Neuronal stem cell (in vitro differentiated cells): ENCODE data around the gene IMP4.

Source experiments
- DNase-seq: peaks from one replicate; pipeline ENCODE4 v3.0.0-alpha.2; 2013; ENCODE audit warnings: low spot score
- H2AFZ ChIP-seq: one replicate; pipeline ENCODE4 v1.6.1; 2013; ENCODE audit warnings: mild to moderate bottlenecking, low read length, inconsistent platforms
- H2AK5ac ChIP-seq: 2 replicates; pipeline ENCODE4 v1.6.1; 2013; ENCODE audit warnings: low read depth, mild to moderate bottlenecking, inconsistent platforms, low read length, moderate library complexity, mixed read lengths
- H2BK120ac ChIP-seq: 2 replicates; pipeline ENCODE4 v1.6.1; 2013; ENCODE audit warnings: low read depth, mild to moderate bottlenecking, inconsistent platforms, low read length, moderate library complexity, mixed read lengths
- H2BK12ac ChIP-seq: one replicate; pipeline ENCODE4 v1.6.1; 2013; ENCODE audit warnings: low read length, inconsistent platforms
- H2BK15ac ChIP-seq: 2 replicates; pipeline ENCODE4 v1.6.1; 2013; ENCODE audit warnings: mild to moderate bottlenecking, low read length, inconsistent platforms, mixed read lengths
- H2BK5ac ChIP-seq: one replicate; pipeline ENCODE4 v1.6.1; 2013; ENCODE audit warnings: inconsistent platforms, mild to moderate bottlenecking, low read length, moderate library complexity
- H3K14ac ChIP-seq: one replicate; pipeline ENCODE4 v1.6.1; 2013; ENCODE audit warnings: low read length, inconsistent platforms
- H3K18ac ChIP-seq: 2 replicates; pipeline ENCODE4 v1.6.1; 2013; ENCODE audit warnings: low read length, inconsistent platforms
- H3K23ac ChIP-seq: 2 replicates; pipeline ENCODE4 v1.6.1; 2013; ENCODE audit warnings: low read depth, mild to moderate bottlenecking, mixed read lengths, low read length, inconsistent platforms; ENCODE audit not compliant: poor library complexity
- H3K27ac ChIP-seq: replicated peaks from 3 replicates; pipeline ENCODE4 v1.5.1; 2013; ENCODE audit warnings: low read length, inconsistent platforms
- H3K27me3 ChIP-seq, 3 experiments: 2 replicates each; pipeline ENCODE4 v1.6.1; 2013; ENCODE audit warnings: low read length in 3 of 3, mild to moderate bottlenecking in 2 of 3, inconsistent platforms in 1 of 3, low read depth in 1 of 3, mixed read lengths in 1 of 3, moderate library complexity in 1 of 3; ENCODE audit not compliant: control insufficient read depth in 3 of 3, insufficient read depth in 3 of 3
- H3K36me3 ChIP-seq, 2 donors: replicated peaks in 1 of 2; 2 replicates each; pipeline ENCODE4 v1.6.1; 2013; ENCODE audit warnings: low read length in 2 of 2; ENCODE audit not compliant: control insufficient read depth in 2 of 2, insufficient read depth in 2 of 2
- H3K4ac ChIP-seq: 2 replicates; pipeline ENCODE4 v1.6.1; 2013; ENCODE audit warnings: inconsistent platforms, mild to moderate bottlenecking, low read length, moderate library complexity
- H3K4me1 ChIP-seq, 2 donors: 1 replicate in 1 of 2; 2 replicates in 1 of 2; pipeline ENCODE4 v1.6.1; 2013; ENCODE audit warnings: low read length in 2 of 2, low read depth in 1 of 2; ENCODE audit not compliant: control insufficient read depth in 2 of 2, insufficient read depth in 1 of 2
- H3K4me2 ChIP-seq: one replicate; pipeline ENCODE4 v1.6.1; 2013; ENCODE audit warnings: mild to moderate bottlenecking, low read length, inconsistent platforms; ENCODE audit not compliant: insufficient read depth, poor library complexity, severe bottlenecking
- H3K4me3 ChIP-seq, 2 donors: 2 replicates each; pipeline ENCODE4 v1.5.1; 2013; ENCODE audit warnings: low read length in 2 of 2, mild to moderate bottlenecking in 2 of 2, inconsistent platforms in 1 of 2, moderate library complexity in 1 of 2
- H3K79me1 ChIP-seq: one replicate; pipeline ENCODE4 v1.6.1; 2013; ENCODE audit warnings: low read depth, mild to moderate bottlenecking, inconsistent platforms, low read length, moderate library complexity
- H3K9ac ChIP-seq: one replicate; pipeline ENCODE4 v1.6.1; 2013; ENCODE audit warnings: mild to moderate bottlenecking, low read depth, low read length, inconsistent platforms; ENCODE audit not compliant: poor library complexity
- H3K9me3 ChIP-seq, 2 donors: replicated peaks in 1 of 2; 2 replicates each; pipeline versions ENCODE3 to v1.6.1; 2013; ENCODE audit warnings: low read length in 2 of 2, mild to moderate bottlenecking in 2 of 2, inconsistent platforms in 1 of 2, low read depth in 1 of 2, mixed read lengths in 1 of 2, moderate library complexity in 1 of 2; ENCODE audit not compliant: control insufficient read depth in 2 of 2, insufficient read depth in 1 of 2
- H4K8ac ChIP-seq: one replicate; pipeline ENCODE4 v1.6.1; 2013; ENCODE audit warnings: low read depth, mild to moderate bottlenecking, inconsistent platforms, low read length, moderate library complexity
- H4K91ac ChIP-seq: one replicate; pipeline ENCODE4 v1.6.1; 2013; ENCODE audit warnings: low read length, low read depth, mild to moderate bottlenecking, inconsistent platforms; ENCODE audit not compliant: poor library complexity
- WGBS, 2 donors: extraction: QIAGEN DNeasy Blood & Tissue Kit; methylation state at CpG; one replicate each; pipeline ENCODE4 v1.1.7; 2013; ENCODE audit warnings: missing lambda C conversion rate in 2 of 2, mixed read lengths in 1 of 2; ENCODE audit not compliant: insufficient read length in 2 of 2, insufficient replicate concordance in 1 of 2; ENCODE audit errors: extremely low coverage in 2 of 2; 5-methylcytosine and 5-hydroxymethylcytosine counted together

IMP4 gene

GRCh38 chr2:130302164-130302886, 40.4 kb upstream of the IMP4 start:
- no CpG with 5 or more reads among the region's 12 CpGs for WGBS, 2 donors
- Histone ChIP-seq H3K9me3 (peaks cover 0 to 3% of the 10 kb centered on the region in 2 donors), H3K18ac (peak overlapping the region; percentile 28), H4K8ac (peak overlapping the region; percentile 82), H2BK12ac (no peak overlapping the region), H3K14ac (no peak overlapping the region), H2BK15ac (no peak overlapping the region), H3K79me1 (no peaks in the 10 kb centered on the region), H3K4me1 (no peaks in the 10 kb centered on the region), H2BK120ac (no peak overlapping the region), H2AFZ (no peak overlapping the region), H4K91ac (no peak overlapping the region), H3K4me3 (no peak overlapping the region), H3K4ac (no peak overlapping the region), H3K27ac (no peak overlapping the region), H3K23ac (no peak overlapping the region), H3K4me2 (no peak overlapping the region), H3K27me3 (peaks cover 0 to 8% (median 0%) of the 10 kb centered on the region in 3 experiments), H3K9ac (peak overlapping the region; percentile 21), H3K36me3 (no peaks in the 10 kb centered on the region), H2AK5ac (peak overlapping the region; percentile 46), H2BK5ac (no peak overlapping the region)
- DNase-seq: no peak

GRCh38 chr2:130303169-130303568, 39.5 kb upstream of the IMP4 start:
- Histone ChIP-seq H3K27me3 (peaks cover 0 to 8% (median 0%) of the 10 kb centered on the region in 3 experiments), H3K4me2 (no peak overlapping the region), H2AFZ (no peak overlapping the region), H3K9me3 (peaks cover 0 to 3% of the 10 kb centered on the region in 2 donors), H4K91ac (no peak overlapping the region), H2BK12ac (no peak overlapping the region), H3K27ac (no peak overlapping the region), H3K9ac (no peak overlapping the region), H3K18ac (no peak overlapping the region), H2BK15ac (no peak overlapping the region), H3K4me1 (no peaks in the 10 kb centered on the region), H3K4ac (no peak overlapping the region), H3K79me1 (no peaks in the 10 kb centered on the region), H2BK120ac (no peak overlapping the region), H3K4me3 (no peak overlapping the region), H3K14ac (no peak overlapping the region), H3K23ac (no peak overlapping the region), H2BK5ac (no peak overlapping the region), H4K8ac (no peak overlapping the region), H3K36me3 (no peaks in the 10 kb centered on the region), H2AK5ac (no peak overlapping the region)
- DNase-seq: no peak

- H3K4me3 ChIP-seq: no peak overlapping the region
- 100% methylated on average over 1 of the region's 3 CpGs for WGBS, 2 donors
- no peak overlapping the region for H3K14ac ChIP-seq
- H3K4me2 ChIP-seq: no peak overlapping the region
- H2AFZ ChIP-seq: no peak overlapping the region
- H4K8ac ChIP-seq: no peak overlapping the region
- no peak overlapping the region for H3K9ac ChIP-seq
- H3K9me3 ChIP-seq: peaks cover 0 to 3% of the 10 kb centered on the region in 2 donors
- H3K36me3 ChIP-seq: no peaks in the 10 kb centered on the region
- H3K27ac ChIP-seq: no peak overlapping the region
- no peak overlapping the region for H4K91ac ChIP-seq
- no peak for DNase-seq
- H3K27me3 ChIP-seq: peaks cover 0 to 10% (median 0%) of the 10 kb centered on the region in 3 experiments
- H3K4ac ChIP-seq: no peak overlapping the region
- H3K23ac ChIP-seq: no peak overlapping the region
- H3K79me1 ChIP-seq: no peaks in the 10 kb centered on the region
- no peak overlapping the region for H3K18ac ChIP-seq
- H3K4me1 ChIP-seq: no peaks in the 10 kb centered on the region
- no peak overlapping the region for H2BK5ac ChIP-seq
- no peak overlapping the region for H2BK12ac ChIP-seq
- H2BK120ac ChIP-seq: no peak overlapping the region
- no peak overlapping the region for H2AK5ac ChIP-seq
- H2BK15ac ChIP-seq: no peak overlapping the region
Measured at GRCh38 chr2:130304726-130305125, 38.0 kb upstream of the IMP4 start.

- WGBS, 2 donors: no CpG with 5 or more reads among the region's 4 CpGs
- H3K4ac ChIP-seq: no peak overlapping the region
Measured at GRCh38 chr2:130307850-130308249, 34.8 kb upstream of the IMP4 start.

More at GRCh38 chr2:130307850-130308249, 34.8 kb upstream of the IMP4 start:
- no peak overlapping the region for H3K18ac ChIP-seq
- no peaks in the 10 kb centered on the region for H3K4me1 ChIP-seq
- no peak overlapping the region for H2BK120ac ChIP-seq
- no peak overlapping the region for H3K4me2 ChIP-seq
- H3K9me3 ChIP-seq: peaks cover 0 to 1% of the 10 kb centered on the region in 2 donors
- no peak overlapping the region for H2BK12ac ChIP-seq
- no peak overlapping the region for H3K4me3 ChIP-seq
- H3K23ac ChIP-seq: no peak overlapping the region
- peaks cover 0 to 14% (median 0%) of the 10 kb centered on the region in 3 experiments for H3K27me3 ChIP-seq
- H3K14ac ChIP-seq: no peak overlapping the region
- no peak overlapping the region for H2BK5ac ChIP-seq
- H3K27ac ChIP-seq: no peak overlapping the region
- H3K36me3 ChIP-seq: no peaks in the 10 kb centered on the region
- H2AK5ac ChIP-seq: no peak overlapping the region
- no peak overlapping the region for H4K91ac ChIP-seq
- H4K8ac ChIP-seq: no peak overlapping the region
- no peak overlapping the region for H2AFZ ChIP-seq
- H3K79me1 ChIP-seq: no peaks in the 10 kb centered on the region
- H3K9ac ChIP-seq: no peak overlapping the region
- no peak overlapping the region for H2BK15ac ChIP-seq
- no peak for DNase-seq
